Effector memory CD8-positive, alpha-beta T cell (primary cell): ENCODE measurements around the gene ADAMTS16.

Experiments
- ATAC-seq: fragments of 150-1000 bp; cut with Tn5 transposase; replicated peaks from 2 replicates; pipeline ENCODE4 v1.10.0; 2021; ENCODE audit warnings: mild to moderate bottlenecking, moderate library complexity
- DNase-seq, 3 experiments: peaks; one replicate each; pipeline ENCODE4 v3.0.0; 2021
- H3K27ac Mint-ChIP-seq, 2 donors: one replicate each; pipeline ENCODE4 v1.8.0; 2022; ENCODE audit warnings: mild to moderate bottlenecking in 2 of 2, mixed read lengths in 2 of 2, moderate library complexity in 2 of 2
- H3K27me3 Mint-ChIP-seq, 2 donors: one replicate each; pipeline ENCODE4 v1.8.0; 2022; ENCODE audit warnings: mixed read lengths in 2 of 2
- H3K36me3 Mint-ChIP-seq: one replicate; pipeline ENCODE4 v1.8.0; 2022; ENCODE audit warnings: mild to moderate bottlenecking, moderate library complexity, mixed read lengths; ENCODE audit not compliant: insufficient read depth
- H3K4me1 Mint-ChIP-seq, 2 donors: one replicate each; pipeline ENCODE4 v1.8.0; 2022; ENCODE audit warnings: low read depth in 2 of 2, mixed read lengths in 2 of 2
- H3K4me3 Mint-ChIP-seq, 2 donors: one replicate each; pipeline ENCODE4 v1.8.0; 2022; ENCODE audit warnings: mild to moderate bottlenecking in 2 of 2, mixed read lengths in 2 of 2, moderate library complexity in 2 of 2
- H3K9me3 Mint-ChIP-seq, 2 donors: one replicate each; pipeline ENCODE4 v1.8.0; 2022; ENCODE audit warnings: mixed read lengths in 2 of 2

ADAMTS16 gene

DNA sequence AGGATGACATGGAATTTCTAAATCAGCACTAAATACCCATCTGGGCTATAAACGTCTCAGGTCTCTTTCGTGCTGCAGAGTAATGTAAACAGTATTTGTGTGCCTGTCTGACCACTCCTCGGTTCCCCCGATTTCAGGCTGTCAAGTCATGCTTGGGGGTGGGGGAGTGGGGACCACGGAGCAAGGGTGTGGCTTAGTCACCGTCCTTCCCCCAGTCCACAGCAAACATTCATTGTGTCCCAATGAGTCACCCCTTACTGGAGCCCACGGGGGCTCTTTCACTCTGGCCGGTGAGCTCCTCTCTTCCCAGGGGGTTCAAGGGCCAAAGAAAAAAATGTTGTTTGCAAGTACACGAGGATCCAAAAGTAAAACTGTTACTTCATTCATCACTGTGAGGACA lies 210.0 kb downstream of the ADAMTS16 start:
- H3K27me3 Mint-ChIP-seq = peaks cover 5 to 37% of the 10 kb centered on the region in 2 donors
- H3K27ac Mint-ChIP-seq = no peak overlapping the region
- peaks cover 10% of the 10 kb centered on the region in 2 donors for H3K4me1 Mint-ChIP-seq
- H3K9me3 Mint-ChIP-seq = peaks cover 0 to 3% of the 10 kb centered on the region in 2 donors
- no peaks in the 10 kb centered on the region for H3K36me3 Mint-ChIP-seq
- DNase-seq (no peak), ATAC-seq (no peak)
- no peak overlapping the region for H3K4me3 Mint-ChIP-seq

DNA sequence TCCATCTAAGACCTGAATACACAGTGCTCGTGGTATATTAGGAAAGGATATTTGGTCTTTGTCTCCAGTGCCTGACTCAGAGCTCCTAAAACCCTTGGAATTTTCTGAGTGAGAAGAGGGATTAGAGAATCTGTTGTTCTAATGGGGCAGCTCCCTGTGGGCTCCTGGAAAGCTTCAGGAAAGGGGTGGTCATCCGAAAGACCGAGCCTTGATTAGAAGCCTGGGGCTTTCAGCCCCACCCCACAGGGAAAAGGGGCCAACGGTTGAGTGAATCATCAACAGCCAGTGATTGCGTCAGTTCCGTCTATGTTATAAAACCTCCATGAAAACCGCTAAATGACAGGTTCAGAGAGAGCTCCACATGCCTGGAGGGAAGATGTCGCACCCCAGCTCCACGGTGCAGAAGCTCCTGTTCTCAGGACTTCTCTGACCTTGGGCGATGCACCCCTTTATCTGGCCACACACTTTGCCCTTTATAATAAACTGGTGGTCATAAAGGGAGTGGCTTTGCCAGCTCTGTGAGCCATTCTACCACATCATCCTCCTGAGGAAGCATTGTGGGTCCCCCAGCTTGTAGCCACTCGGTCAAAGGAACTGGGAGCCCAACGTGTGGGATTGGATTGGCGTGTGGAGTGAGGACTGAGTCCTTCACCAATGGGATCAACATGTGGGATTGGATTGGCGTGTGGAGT lies 211.3 kb downstream of the ADAMTS16 start:
- Mint-ChIP-seq H3K27me3 (peaks cover 5 to 37% of the 10 kb centered on the region in 2 donors), H3K4me1 (peaks cover 10% of the 10 kb centered on the region in 2 donors), H3K4me3 (no peak overlapping the region), H3K36me3 (no peaks in the 10 kb centered on the region), H3K9me3 (peaks cover 0 to 3% of the 10 kb centered on the region in 2 donors), H3K27ac (no peak overlapping the region)
- ATAC-seq = no peak
- DNase-seq = no peak

DNA sequence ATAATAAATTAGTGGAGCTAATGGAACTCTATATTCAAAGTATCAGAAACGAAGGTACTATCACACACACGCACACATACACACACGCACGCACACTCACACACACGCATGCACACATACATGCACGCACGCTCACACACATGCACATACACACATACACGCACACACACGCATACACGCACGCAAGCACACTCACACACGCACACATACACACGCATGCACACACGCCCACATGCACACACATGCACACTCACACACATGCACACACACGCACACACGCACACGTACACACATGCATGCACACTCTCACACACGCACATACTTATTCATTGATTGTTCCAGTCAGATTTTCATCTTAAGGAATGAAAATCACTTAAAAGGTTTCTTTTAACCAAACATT lies 212.5 kb downstream of the ADAMTS16 start:
- no peak for DNase-seq
- no peak overlapping the region for H3K4me3 Mint-ChIP-seq
- H3K4me1 Mint-ChIP-seq = peaks cover 7 to 9% of the 10 kb centered on the region in 2 donors
- H3K9me3 Mint-ChIP-seq = peaks cover 0 to 3% of the 10 kb centered on the region in 2 donors
- H3K36me3 Mint-ChIP-seq = no peaks in the 10 kb centered on the region
- no peak for ATAC-seq
- H3K27ac Mint-ChIP-seq = no peak overlapping the region
- peaks cover 0 to 24% of the 10 kb centered on the region in 2 donors for H3K27me3 Mint-ChIP-seq

DNA sequence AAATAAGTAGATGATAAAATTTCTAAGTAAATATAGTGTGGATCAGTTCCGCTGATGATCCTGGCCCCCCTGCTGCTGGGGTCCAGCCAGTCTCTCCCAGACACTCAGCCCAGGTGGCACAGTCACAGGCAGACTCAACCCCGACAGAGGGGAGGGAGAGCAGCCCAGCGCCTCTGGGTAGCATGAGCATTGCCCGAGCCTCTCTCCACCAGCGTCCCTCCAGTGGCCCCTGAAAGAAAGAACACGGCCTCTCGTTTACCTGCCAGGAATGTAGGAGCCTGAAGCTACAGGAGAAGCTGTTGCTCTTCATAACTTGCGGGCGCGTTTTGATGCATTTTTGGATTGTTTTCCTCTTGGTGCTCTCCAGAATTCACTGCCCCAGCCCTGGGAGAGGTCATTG lies 213.6 kb downstream of the ADAMTS16 start:
- H3K9me3 Mint-ChIP-seq = peaks cover 0 to 3% of the 10 kb centered on the region in 2 donors
- no peak for ATAC-seq
- H3K36me3 Mint-ChIP-seq = no peaks in the 10 kb centered on the region
- H3K4me3 Mint-ChIP-seq = no peak overlapping the region
- no peak overlapping the region for H3K27ac Mint-ChIP-seq
- H3K27me3 Mint-ChIP-seq = peaks cover 0 to 17% of the 10 kb centered on the region in 2 donors
- no peak for DNase-seq
- peaks cover 0 to 3% of the 10 kb centered on the region in 2 donors for H3K4me1 Mint-ChIP-seq

DNA sequence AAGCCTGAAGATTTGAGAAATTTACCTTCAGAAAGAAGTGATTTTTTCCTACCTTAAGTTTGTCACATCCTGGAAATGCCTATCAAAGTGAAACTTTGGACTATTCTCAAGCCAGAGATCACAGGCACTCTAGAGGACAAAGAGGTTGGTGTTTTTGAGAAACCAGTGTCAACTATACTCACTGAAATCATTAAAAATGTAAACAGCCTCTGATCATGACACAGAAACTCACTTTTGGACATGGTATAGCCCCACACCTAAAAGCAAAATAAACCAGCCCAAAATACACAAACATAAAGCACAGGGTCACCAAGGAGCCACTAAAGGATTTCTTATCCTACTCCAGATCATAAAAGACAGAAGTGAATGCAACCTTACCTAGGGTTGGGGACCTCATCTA lies 216.6 kb downstream of the ADAMTS16 start:
- ATAC-seq = no peak
- no peak overlapping the region for H3K27ac Mint-ChIP-seq
- H3K4me3 Mint-ChIP-seq = no peak overlapping the region

DNA sequence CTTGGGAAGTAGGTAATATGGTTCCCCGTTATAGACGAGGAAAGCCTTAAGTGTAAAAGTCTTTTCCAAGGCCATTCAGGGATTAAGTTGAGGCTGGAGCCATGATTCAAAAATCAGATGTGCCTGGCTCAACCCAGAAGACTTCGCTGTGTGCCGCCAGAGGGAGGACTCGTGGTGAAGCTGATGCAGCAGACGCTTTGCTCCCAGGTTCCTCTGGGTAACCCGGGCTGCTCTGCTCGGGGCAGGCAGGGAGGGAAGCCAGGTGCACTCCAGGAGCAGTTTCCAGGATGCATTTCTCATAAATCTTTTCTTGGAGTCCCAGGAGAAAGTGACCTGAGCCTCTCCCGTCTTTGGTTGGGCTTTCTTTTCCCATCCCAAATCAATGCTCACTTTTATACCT lies 219.5 kb downstream of the ADAMTS16 start:
- DNase-seq (no peak), ATAC-seq (no peak)
- Mint-ChIP-seq H3K9me3 (no peaks in the 10 kb centered on the region), H3K4me1 (no peaks in the 10 kb centered on the region), H3K27me3 (peaks cover 4 to 11% of the 10 kb centered on the region in 2 donors), H3K4me3 (no peak overlapping the region), H3K27ac (no peak overlapping the region), H3K36me3 (no peaks in the 10 kb centered on the region)

More for the DNA sequence above, 216.6 kb downstream of the ADAMTS16 start:
- DNase-seq = no peak
- H3K36me3 Mint-ChIP-seq = no peaks in the 10 kb centered on the region
- H3K9me3 Mint-ChIP-seq = peaks cover 0 to 1% of the 10 kb centered on the region in 2 donors
- no peaks in the 10 kb centered on the region for H3K4me1 Mint-ChIP-seq
- peaks cover 4 to 10% of the 10 kb centered on the region in 2 donors for H3K27me3 Mint-ChIP-seq

DNA sequence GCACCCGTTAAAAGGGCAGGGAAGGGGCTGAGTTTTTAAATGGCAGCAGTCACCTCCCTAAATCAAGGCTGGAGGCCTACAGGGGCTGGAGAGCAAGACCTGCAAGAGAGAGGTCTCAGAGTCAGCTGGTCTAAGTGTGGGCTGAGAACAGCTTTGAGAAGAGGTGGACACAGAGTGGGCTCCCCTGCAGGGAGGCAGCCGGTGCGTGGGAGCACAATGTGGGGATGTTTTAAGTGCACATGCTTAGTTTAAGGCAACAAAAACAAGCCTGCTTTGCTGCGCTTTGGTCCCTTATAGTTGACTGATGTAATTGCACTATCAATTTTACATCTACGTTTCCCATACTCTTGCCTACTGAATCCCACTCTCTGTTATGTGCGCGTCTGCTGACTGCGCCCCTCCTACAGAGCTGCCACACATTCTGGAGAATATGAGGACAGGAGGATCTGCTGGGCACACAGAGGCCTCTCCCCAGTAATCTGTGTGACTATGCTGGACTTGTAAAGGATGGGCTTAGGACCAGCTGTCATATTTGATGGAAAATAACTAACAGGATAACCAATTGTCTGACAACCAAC lies 220.3 kb downstream of the ADAMTS16 start:
- Mint-ChIP-seq H3K9me3 (no peaks in the 10 kb centered on the region), H3K4me3 (no peak overlapping the region), H3K4me1 (no peaks in the 10 kb centered on the region), H3K27me3 (peaks cover 4 to 16% of the 10 kb centered on the region in 2 donors), H3K27ac (no peak overlapping the region), H3K36me3 (no peaks in the 10 kb centered on the region)
- ATAC-seq = no peak
- no peak for DNase-seq

DNA sequence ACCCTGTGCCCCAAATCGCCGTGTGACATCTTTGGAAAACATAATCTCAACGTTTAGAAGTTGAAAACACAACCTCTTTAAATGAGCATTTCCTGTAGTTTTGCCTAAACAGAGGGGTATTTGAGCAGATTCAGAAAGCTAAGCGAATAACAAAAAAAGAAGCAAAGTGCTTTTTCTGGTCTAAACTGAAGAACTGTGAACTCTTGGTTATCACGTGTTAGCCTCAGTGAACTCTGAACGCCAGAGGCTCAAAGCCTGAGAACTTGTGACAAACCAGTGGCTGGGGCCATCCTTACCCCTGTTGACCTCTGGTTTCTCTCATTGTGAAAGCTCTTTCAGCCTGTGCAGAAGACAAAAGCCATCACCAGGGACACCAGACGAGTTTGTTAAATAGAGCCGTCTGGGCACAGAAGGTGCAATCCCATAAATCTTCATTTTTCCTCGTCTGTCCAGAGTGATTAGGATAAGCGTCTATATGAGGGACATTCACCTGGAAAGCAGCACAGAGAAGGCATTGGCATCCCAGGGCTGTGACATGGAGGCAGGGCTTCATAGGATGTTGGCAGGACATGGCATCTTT lies 220.9 kb downstream of the ADAMTS16 start:
- no peaks in the 10 kb centered on the region for H3K4me1 Mint-ChIP-seq

DNA sequence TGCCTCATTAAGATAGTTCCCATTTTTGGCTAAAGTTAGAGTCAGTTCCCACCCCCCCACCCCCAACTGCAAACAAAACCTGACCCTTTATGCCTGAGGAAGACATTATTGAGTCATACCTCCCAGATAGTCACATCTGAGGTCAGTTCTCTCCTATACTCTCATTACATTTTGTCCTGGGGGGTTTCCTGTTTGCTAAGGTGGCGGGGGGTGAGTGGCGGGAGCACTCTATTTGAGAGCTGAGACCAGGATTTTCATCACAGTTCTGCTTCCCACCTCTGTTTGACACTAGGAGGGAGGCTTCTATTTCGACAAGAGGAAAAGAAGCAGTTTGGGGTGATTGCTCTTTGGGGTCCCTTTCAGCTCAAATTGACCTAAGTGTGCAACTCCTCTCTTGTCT lies 222.9 kb downstream of the ADAMTS16 start:
- no peaks in the 10 kb centered on the region for H3K4me1 Mint-ChIP-seq
- no peak overlapping the region for H3K4me3 Mint-ChIP-seq
- DNase-seq = no peak
- no peaks in the 10 kb centered on the region for H3K9me3 Mint-ChIP-seq
- no peaks in the 10 kb centered on the region for H3K36me3 Mint-ChIP-seq
- no peak overlapping the region for H3K27ac Mint-ChIP-seq
- no peak for ATAC-seq
- H3K27me3 Mint-ChIP-seq = peaks cover 4 to 16% of the 10 kb centered on the region in 2 donors

More for the DNA sequence above, 220.9 kb downstream of the ADAMTS16 start:
- Mint-ChIP-seq H3K4me3 (no peak overlapping the region), H3K27me3 (peaks cover 4 to 16% of the 10 kb centered on the region in 2 donors), H3K27ac (no peak overlapping the region), H3K9me3 (no peaks in the 10 kb centered on the region), H3K36me3 (no peaks in the 10 kb centered on the region)
- no peak for ATAC-seq
- no peak for DNase-seq

DNA sequence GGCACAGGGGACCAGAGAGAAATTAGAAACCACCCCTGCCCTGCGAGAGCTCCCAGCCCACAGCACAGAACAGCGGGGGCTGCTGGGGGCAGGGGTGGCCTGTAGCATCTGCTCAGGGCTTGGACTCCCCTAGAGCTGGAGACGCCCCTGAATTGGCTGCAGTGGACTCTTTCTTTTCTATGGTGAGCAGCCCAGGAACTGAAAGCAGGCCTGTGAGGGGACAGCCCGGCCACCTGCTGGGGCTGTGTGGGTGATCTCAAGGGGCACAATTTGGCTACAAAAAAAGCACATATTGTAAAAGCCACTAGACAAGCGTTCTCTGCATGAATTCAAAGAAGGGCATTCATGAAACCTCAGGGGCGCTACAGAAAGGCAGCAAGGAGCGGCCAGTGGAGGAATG lies 224.8 kb downstream of the ADAMTS16 start:
- DNase-seq (no peak), ATAC-seq (no peak)
- Mint-ChIP-seq H3K27ac (no peak overlapping the region), H3K4me3 (no peak overlapping the region), H3K36me3 (no peaks in the 10 kb centered on the region), H3K27me3 (peaks cover 0 to 12% of the 10 kb centered on the region in 2 donors), H3K9me3 (no peaks in the 10 kb centered on the region), H3K4me1 (no peaks in the 10 kb centered on the region)

DNA sequence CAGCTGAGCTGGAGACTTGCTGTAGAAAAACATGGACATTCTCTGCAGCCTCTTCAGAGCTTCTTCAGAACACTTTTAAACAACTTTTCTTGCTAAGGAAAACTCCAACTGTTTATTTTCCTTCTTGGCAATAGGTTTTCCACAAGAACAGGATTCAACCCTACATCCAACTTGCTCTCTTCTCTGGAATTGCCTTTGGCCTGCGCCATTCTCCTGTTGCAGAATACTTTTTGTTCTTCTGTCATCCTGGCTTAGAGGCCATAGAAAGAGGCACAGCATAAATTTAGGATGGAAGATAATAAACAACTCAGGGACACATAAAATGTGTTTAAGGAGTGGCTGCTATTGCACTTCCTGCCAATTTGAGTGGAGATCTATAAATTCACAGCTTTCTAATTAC lies 227.6 kb downstream of the ADAMTS16 start:
- DNase-seq (no peak), ATAC-seq (no peak)
- Mint-ChIP-seq H3K36me3 (no peaks in the 10 kb centered on the region), H3K27me3 (peaks cover 0 to 8% of the 10 kb centered on the region in 2 donors), H3K4me1 (no peaks in the 10 kb centered on the region), H3K27ac (no peak overlapping the region), H3K9me3 (no peaks in the 10 kb centered on the region), H3K4me3 (no peak overlapping the region)

DNA sequence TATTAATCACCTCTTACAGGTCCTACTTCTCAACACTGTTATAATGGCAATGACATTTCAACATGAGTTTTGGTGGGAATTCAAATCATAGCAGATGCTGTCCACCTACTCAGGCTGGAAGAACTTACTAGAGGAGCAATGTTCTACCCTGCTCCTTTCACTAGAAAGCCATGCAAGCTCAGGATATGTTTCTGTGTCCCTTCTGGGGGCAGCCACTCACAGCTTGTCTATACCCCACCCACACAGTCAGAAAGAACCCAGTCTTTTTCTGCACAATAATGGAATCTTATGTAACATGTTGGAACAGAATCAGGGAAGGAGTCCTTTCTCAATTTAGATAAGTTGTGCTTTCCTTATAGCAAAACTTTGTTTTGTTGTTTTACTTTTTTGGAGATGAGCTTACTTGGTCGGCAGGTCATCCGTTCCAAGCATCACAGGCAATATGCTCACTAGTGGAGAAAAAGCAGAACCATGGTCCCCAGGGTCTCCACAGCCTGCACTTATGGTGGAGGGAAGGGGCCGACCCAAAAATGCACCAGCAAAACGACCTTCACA lies 229.0 kb downstream of the ADAMTS16 start:
- Mint-ChIP-seq H3K36me3 (no peaks in the 10 kb centered on the region), H3K4me3 (no peak overlapping the region), H3K4me1 (no peaks in the 10 kb centered on the region), H3K9me3 (no peaks in the 10 kb centered on the region), H3K27ac (no peak overlapping the region), H3K27me3 (peaks cover 6 to 8% of the 10 kb centered on the region in 2 donors)
- DNase-seq = no peak
- no peak for ATAC-seq
